Loucy (cell line): ENCODE results near the gene MYH15.
A peak's percentile ranks its signal among the peaks of the same experiment; 100 is the strongest.

Source experiments
- H2AFZ ChIP-seq: fragments of 200-600 bp; sonication (generic); 2 replicates; pipeline ENCODE4 v1.6.0; 2016; ENCODE audit warnings: antibody characterized with exemption, mild to moderate bottlenecking, low read length, moderate library complexity
- H3F3A ChIP-seq: fragments of 200-600 bp; 2 replicates; pipeline ENCODE4 v1.6.0; 2016; ENCODE audit warnings: antibody characterized with exemption, low read depth, mild to moderate bottlenecking
- H3K27me3 ChIP-seq: fragments of 200-600 bp; sonication (generic); 2 replicates; pipeline ENCODE4 v1.6.1; 2014; ENCODE audit warnings: low read length, mild to moderate bottlenecking; ENCODE audit not compliant: insufficient read depth, poor library complexity, severe bottlenecking
- H3K36me3 ChIP-seq: fragments of 200-600 bp; sonication (generic); 2 replicates; pipeline ENCODE4 v1.6.1; 2016; ENCODE audit warnings: low read length; ENCODE audit not compliant: insufficient read depth
- H3K4me1 ChIP-seq: fragments of 200-600 bp; sonication (generic); 2 replicates; pipeline ENCODE4 v1.5.1; 2014; ENCODE audit warnings: low read length, mild to moderate bottlenecking; ENCODE audit not compliant: insufficient read depth, poor library complexity, severe bottlenecking
- H3K4me2 ChIP-seq: fragments of 200-600 bp; sonication (generic); 2 replicates; pipeline ENCODE4 v1.6.0; 2014; ENCODE audit warnings: antibody characterized with exemption, low read length, low read depth, mild to moderate bottlenecking; ENCODE audit not compliant: poor library complexity, severe bottlenecking
- H3K4me3 ChIP-seq: fragments of 200-600 bp; sonication (generic); 2 replicates; pipeline ENCODE4 v1.5.1; 2014; ENCODE audit warnings: low read length, mild to moderate bottlenecking, mixed read lengths; ENCODE audit not compliant: poor library complexity, severe bottlenecking
- H3K79me2 ChIP-seq: fragments of 200-600 bp; sonication (generic); 2 replicates; pipeline ENCODE4 v1.6.1; 2014; ENCODE audit warnings: low read length; ENCODE audit not compliant: insufficient read depth
- H3K9ac ChIP-seq: fragments of 200-600 bp; sonication (generic); 2 replicates; pipeline ENCODE4 v1.6.0; 2014; ENCODE audit warnings: mild to moderate bottlenecking, low read depth, low read length, moderate library complexity; ENCODE audit not compliant: poor library complexity, severe bottlenecking
- H3K9me2 ChIP-seq: fragments of 200-600 bp; sonication (generic); replicated peaks from 2 replicates; pipeline ENCODE4 v1.6.1; 2016; ENCODE audit warnings: low read depth, low read length, mixed read lengths
- H3K9me3 ChIP-seq: fragments of 200-600 bp; sonication (generic); 2 replicates; pipeline ENCODE4 v1.6.1; 2014; ENCODE audit warnings: mild to moderate bottlenecking, antibody characterized with exemption, low read length, low read depth; ENCODE audit not compliant: insufficient read depth
- H4K20me1 ChIP-seq: fragments of 200-600 bp; sonication (generic); 2 replicates; pipeline ENCODE4 v1.6.0; 2014; ENCODE audit warnings: antibody characterized with exemption, low read length, mild to moderate bottlenecking; ENCODE audit not compliant: insufficient read depth, poor library complexity, severe bottlenecking
- CTCF ChIP-seq: fragments of 200-600 bp; sonication (generic); conservative IDR thresholded peaks from 2 replicates; pipeline ENCODE4 v1.5.1; 2014; ENCODE audit warnings: mild to moderate bottlenecking, antibody characterized with exemption, low read length
- EZH2phosphoT487 ChIP-seq: fragments of 200-600 bp; IDR thresholded peaks from 2 replicates; pipeline ENCODE4 v1.6.1; 2018; ENCODE audit warnings: antibody characterized with exemption, mild to moderate bottlenecking, moderate library complexity, borderline replicate concordance

The MYH15 gene

GRCh38 chr3:108346301-108347227 is 163.8 kb downstream of the MYH15 start:
- no peaks in the 10 kb centered on the region for H3K36me3 ChIP-seq
- no peaks in the 10 kb centered on the region for H3K79me2 ChIP-seq
- no peak overlapping the region for H3K4me3 ChIP-seq
- no peaks in the 10 kb centered on the region for H4K20me1 ChIP-seq
- H3K27me3 ChIP-seq: no peaks in the 10 kb centered on the region
- H3K4me2 ChIP-seq: no peak overlapping the region
- no peaks in the 10 kb centered on the region for H3K9me3 ChIP-seq
- H3F3A ChIP-seq: no peaks in the 10 kb centered on the region
- H3K9me2 ChIP-seq: no peaks in the 10 kb centered on the region
- H3K4me1 ChIP-seq: peaks cover 15% of the 10 kb centered on the region
- 0 out of 2 replicates have a peak overlapping the region, but pooled peaks have one; percentile 25 for H2AFZ ChIP-seq
- TF ChIP-seq EZH2phosphoT487 (no peak), CTCF (no peak)
- H3K9ac ChIP-seq: no peak overlapping the region

- H3K4me2 ChIP-seq: no peak overlapping the region
- H4K20me1 ChIP-seq: no peaks in the 10 kb centered on the region
- H3K79me2 ChIP-seq: no peaks in the 10 kb centered on the region
- no peaks in the 10 kb centered on the region for H3K27me3 ChIP-seq
- no peaks in the 10 kb centered on the region for H3K9me2 ChIP-seq
- peak overlapping the region; percentile 25; the same call in 1 of the 2 replicates for H2AFZ ChIP-seq
- H3F3A ChIP-seq: no peaks in the 10 kb centered on the region
- H3K4me1 ChIP-seq: peaks cover 15% of the 10 kb centered on the region
- no peak overlapping the region for H3K4me3 ChIP-seq
- no peaks in the 10 kb centered on the region for H3K36me3 ChIP-seq
- TF ChIP-seq EZH2phosphoT487: no peak
- no peak for TF ChIP-seq CTCF
- H3K9me3 ChIP-seq: no peaks in the 10 kb centered on the region
- H3K9ac ChIP-seq: no peak overlapping the region
Observed at GRCh38 chr3:108345492-108346205, 164.7 kb downstream of the MYH15 start.

- no peaks in the 10 kb centered on the region for H3K27me3 ChIP-seq
- H3K79me2 ChIP-seq: no peaks in the 10 kb centered on the region
- no peak overlapping the region for H3K4me2 ChIP-seq
- no peaks in the 10 kb centered on the region for H3K36me3 ChIP-seq
- H4K20me1 ChIP-seq: no peaks in the 10 kb centered on the region
- H3K9me3 ChIP-seq: no peaks in the 10 kb centered on the region
- peaks cover 20% of the 10 kb centered on the region for H3K4me1 ChIP-seq
- TF ChIP-seq EZH2phosphoT487 (no peak), CTCF (no peak)
- H3F3A ChIP-seq: no peaks in the 10 kb centered on the region
- no peaks in the 10 kb centered on the region for H3K9me2 ChIP-seq
- H3K4me3 ChIP-seq: no peak overlapping the region
- H2AFZ ChIP-seq: no peak overlapping the region
- no peak overlapping the region for H3K9ac ChIP-seq
Observed at GRCh38 chr3:108343491-108343890, 166.9 kb downstream of the MYH15 start.
